SU-DHL-6 (cell line): ENCODE results near the gene THAP5.

Experiments used
- CTCF ChIP-seq: fragments of 200-600 bp; sonication (generic); IDR thresholded peaks from one replicate; pipeline ENCODE4 v1.5.1; 2017; ENCODE audit warnings: antibody characterized with exemption, mild to moderate bottlenecking, low read length, moderate library complexity; ENCODE audit not compliant: insufficient read depth, poor library complexity, severe bottlenecking
- EZH2phosphoT487 ChIP-seq: fragments of 200-600 bp; sonication (generic), shearing (Covaris generic); conservative IDR thresholded peaks from 2 replicates; pipeline ENCODE4 v1.6.1; 2018; ENCODE audit warnings: mild to moderate bottlenecking, antibody characterized with exemption, low read length, moderate library complexity, mixed read lengths

- TF ChIP-seq CTCF: no peak
- TF ChIP-seq EZH2phosphoT487: no peak
Measured at GRCh38 chr7:108526768-108527017, 42.8 kb downstream of the THAP5 start.
